LNCAP (cell line): ENCODE results near the gene FXYD7.
A peak's percentile ranks its signal among the peaks of the same experiment; 100 is the strongest.

Experiments
- CTCF ChIP-seq: fragments of 450-650 bp; IDR thresholded peaks from 2 replicates; pipeline ENCODE4 v1.5.1; 2017; ENCODE audit warnings: mild to moderate bottlenecking

The FXYD7 gene

DNA sequence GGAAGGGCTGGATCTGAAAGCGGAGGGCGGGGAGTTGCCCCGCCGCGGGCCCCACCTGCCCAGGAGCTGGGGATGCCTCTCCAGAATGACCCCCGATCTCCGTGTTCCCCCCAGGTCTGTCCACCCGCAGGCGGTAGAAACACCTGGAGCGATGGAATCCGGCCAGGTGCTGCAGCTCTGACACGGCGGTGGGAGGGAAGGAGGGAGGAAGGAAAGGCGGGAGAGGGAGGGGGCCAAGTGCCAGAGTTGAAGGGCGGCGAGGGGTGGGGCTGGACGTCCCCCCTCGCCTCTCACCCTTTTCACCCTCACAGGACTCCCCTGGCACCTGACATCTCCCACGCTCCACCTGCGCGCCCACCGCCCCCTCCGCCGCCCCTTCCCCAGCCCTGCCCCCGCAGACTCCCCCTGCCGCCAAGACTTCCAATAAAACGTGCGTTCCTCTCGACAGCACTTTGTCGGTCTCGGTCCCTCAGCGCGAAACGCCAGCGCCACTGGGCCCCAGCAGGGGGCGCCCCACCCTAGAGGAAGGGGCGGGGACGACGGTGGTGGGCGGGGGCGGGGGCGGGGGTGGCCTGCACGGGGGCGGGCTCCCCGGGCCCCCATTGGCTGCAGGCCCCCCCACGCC, 337 bp upstream of the FXYD7 start:
- peak; percentile 69 for TF ChIP-seq CTCF

DNA sequence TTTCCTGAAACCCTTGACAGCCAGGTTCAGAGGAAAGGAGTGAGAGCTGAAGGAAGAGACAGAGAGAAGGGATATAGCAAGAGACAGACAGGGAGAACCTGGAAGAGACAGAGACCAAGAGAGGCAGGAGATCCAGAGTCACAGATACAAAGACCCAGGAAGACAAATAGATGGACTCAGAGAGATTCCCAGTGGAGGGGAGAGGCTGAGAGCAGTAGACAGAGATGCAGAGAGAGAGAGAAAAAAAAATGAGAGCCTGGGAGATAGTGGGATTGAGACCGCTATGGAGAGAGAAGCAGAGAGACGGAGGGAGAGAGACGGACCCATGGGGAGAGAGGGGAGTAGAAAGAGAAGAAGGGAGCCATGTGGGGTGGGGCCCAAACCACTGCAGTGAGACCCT, 763 bp downstream of the FXYD7 start:
- TF ChIP-seq CTCF, result no peak

DNA sequence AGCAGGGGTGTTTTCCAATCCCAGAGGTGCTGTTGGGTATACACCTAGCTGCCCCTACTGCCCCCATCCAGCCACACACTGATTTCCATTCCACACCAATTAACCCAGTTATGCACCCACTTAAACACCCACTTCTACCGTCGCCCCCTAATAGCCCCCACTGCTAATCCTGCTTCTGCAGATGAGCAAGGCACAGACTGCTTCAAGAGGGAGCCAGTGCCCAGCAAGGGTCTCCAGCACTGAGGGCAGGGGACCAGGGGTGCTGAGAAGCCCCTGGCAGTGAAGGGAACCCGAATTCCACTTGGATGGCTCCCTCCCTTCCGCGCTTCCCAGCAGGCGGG, 1.2 kb downstream of the FXYD7 start:
- no peak for TF ChIP-seq CTCF

DNA sequence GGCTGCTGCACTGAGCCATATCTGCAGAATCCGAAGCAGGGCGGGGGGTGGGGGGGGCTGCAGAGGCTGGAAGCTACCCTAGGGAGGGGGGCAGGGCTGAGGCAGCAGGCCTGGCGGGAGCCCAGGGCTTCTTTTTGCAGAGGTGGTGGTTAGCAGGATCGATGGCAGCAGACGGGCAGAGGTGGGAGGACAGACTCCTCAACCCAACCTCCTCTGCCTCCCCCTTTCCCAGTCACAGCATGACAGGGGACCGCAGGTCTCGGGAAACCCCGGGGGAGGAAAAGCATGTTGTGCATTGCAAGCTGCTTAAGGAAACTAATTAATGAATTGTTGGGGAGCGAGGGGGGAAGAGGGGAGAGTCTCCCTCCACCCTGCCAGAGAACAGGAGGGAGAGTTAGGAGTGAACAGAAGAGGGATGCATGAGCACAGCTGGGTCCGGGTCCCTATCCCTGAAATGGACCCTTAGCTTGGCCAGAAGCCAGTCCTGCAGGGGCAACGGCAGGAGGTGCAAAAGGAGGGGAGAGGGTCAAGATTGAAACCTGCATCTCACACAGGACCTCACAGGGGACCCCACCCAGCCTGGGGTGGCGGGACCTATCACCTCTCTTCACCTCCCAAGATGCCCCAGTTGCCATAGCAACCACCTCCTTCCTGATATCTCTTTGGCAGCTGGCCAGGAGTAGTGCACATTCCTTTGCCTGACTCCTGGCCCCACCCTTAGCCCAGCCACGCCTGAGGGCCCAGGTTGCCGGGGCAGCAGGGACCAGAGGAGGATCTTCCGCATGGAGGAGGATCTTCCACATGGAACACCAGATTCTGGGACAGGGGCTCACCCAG, 1.8 kb downstream of the FXYD7 start:
- TF ChIP-seq CTCF, result no peak

- TF ChIP-seq CTCF, result no peak
Observed at GRCh38 chr19:35146746-35147459, 3.8 kb downstream of the FXYD7 start.

- TF ChIP-seq CTCF, result no peak
Observed at GRCh38 chr19:35149463-35149862, 6.4 kb downstream of the FXYD7 start.

DNA sequence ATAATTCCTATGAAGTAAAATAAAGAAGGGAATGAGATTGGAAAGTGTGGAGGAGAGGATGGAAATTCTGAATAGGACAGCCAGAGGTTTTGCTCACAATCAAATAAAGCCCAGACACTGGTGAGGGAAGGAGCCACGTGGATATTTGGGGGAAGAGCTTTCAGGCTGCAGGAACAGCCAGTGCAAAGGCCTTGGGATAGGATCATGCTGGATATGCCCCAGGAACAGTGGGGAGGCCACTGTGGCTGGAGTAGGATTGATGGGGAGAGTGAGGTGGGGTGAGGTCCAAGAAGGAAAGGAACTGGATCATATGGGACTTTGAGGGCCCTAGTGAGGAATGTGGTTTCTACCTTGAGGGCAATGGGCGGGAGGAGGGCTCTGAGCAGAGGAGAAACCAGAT, 7.4 kb downstream of the FXYD7 start:
- TF ChIP-seq CTCF, result no peak
